ENCODE measurements around the gene RMND5B.

GRCh38 chr5:178174456-178174855, 43.6 kb downstream of the RMND5B start:
- TF ChIP-seq CTCF (IDR thresholded peaks at IDR 0.05; ENCODE audit: low read depth, low read length) (no peak), MAX (IDR thresholded peaks at IDR 0.05; ENCODE audit: low read depth, low read length) (no peak), POLR2A (IDR thresholded peaks at IDR 0.05; ENCODE audit: extremely low read depth, insufficient read length) (no peak)
